DND-41 (cell line): ENCODE measurements around the gene PHYHD1.

Experiments
- EZH2 ChIP-seq: IDR thresholded peaks from 3 replicates; pipeline ENCODE4 v1.6.1; 2012; ENCODE audit warnings: borderline replicate concordance, low read depth, mild to moderate bottlenecking, moderate library complexity, low read length, inconsistent platforms; ENCODE audit not compliant: severe bottlenecking
- TF ChIP-seq, protein P1 (sequence below): IDR thresholded peaks from 2 replicates; pipeline ENCODE4 v1.5.1; 2012; ENCODE audit warnings: borderline replicate concordance, low read length, moderate library complexity, mild to moderate bottlenecking; ENCODE audit not compliant: poor library complexity, severe bottlenecking; ENCODE audit errors: extremely low read depth

DNA sequence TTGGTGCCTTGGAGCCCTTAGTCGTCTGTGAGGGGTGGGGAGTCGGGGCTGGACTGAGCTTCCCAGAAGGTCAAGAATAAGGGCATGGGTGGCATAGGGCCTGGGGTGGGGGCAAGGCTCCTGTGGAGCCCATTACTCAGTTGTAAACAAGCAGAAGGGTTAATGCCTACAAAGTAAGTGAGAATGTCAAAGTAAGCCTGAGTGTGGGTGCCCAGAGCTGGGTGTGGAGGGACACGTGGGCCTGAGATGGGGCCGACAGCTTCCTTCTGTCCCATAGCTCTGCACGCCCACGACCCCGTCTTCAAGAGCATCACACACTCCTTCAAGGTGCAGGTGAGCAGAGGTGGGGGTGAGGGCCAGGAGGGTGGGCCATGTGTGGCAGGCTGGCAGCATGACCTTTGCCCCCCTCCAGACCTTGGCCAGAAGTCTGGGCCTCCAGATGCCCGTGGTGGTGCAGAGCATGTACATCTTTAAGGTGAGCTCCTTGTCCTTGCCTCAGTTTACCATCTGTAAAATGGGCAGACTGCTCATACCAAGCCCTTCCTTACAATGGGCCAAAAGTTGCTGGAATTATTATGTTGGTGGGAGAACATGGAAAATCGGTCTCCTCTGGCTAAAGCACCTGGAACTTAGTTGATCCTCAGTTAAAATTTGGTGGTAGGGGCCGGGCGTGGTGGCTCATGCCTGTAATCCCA lies 15.5 kb downstream of the PHYHD1 start:
- TF ChIP-seq EZH2 = no peak
- TF ChIP-seq, protein P1, sequence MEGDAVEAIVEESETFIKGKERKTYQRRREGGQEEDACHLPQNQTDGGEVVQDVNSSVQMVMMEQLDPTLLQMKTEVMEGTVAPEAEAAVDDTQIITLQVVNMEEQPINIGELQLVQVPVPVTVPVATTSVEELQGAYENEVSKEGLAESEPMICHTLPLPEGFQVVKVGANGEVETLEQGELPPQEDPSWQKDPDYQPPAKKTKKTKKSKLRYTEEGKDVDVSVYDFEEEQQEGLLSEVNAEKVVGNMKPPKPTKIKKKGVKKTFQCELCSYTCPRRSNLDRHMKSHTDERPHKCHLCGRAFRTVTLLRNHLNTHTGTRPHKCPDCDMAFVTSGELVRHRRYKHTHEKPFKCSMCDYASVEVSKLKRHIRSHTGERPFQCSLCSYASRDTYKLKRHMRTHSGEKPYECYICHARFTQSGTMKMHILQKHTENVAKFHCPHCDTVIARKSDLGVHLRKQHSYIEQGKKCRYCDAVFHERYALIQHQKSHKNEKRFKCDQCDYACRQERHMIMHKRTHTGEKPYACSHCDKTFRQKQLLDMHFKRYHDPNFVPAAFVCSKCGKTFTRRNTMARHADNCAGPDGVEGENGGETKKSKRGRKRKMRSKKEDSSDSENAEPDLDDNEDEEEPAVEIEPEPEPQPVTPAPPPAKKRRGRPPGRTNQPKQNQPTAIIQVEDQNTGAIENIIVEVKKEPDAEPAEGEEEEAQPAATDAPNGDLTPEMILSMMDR = no peak
